ENCODE measurements around the gene STK32C.
A peak's percentile ranks its signal among the peaks of the same experiment; 100 is the strongest.
"Not testable (repeated sequence)": the region's sequence is repeated elsewhere in the genome, so short reads cannot be mapped to it uniquely, and the experiment has no call there.

STK32C gene

DNA sequence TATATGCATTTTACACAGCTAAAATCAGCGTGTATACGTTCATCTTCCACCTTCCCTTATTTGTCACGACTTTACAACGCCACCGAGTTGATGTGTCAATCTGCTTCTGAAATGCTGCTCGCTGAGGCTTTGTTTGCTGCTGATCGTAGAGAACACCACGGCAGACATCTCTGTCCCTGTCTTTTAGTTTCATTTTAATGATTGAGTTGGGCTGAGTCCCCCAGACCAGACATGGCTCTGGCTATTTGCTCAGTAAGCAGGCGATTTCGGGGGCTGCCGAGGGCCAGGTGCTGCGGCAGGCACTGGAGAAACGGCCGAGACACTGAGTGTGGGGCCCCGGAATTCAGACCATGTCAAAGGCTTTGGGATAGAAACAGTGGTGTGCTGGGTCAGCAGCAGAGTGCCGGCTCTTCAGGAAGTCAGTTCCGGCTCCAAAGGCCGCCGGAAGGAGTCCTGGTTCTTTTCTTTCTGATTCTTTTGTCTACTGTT, 29.2 kb upstream of the STK32C start:
- no peak for DNase-seq

DNA sequence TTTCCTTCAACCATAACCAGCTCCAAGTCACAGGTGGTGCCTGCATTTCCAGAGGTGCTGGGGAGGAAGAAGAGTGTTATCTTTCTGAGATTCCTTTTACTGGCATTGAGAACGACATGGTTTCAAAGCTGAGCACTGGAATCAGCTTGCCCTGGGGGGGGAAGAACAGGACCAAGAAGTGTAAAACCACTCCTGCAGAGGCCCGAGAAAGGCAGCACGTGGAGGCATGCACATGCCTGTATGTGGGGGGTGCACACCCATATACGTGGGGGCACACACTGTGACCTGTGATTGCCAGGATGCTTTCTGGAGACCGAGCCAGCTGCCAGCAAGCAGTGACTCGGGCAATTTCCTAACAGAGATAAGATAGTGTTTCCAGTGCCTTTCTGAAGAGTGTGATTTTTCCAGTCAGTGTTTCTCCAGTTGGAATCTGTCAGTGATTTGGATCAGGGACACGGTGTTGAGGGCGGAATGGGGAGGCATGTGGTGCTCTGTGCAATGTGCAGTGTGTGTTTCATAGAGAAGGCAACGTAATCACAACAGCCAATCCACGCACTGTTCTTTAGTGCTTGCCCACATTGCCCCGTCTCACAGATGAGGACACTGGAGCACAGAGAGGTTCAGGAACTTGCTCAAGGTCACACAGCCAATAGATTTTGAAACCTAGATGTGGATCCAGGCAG, 28.5 kb upstream of the STK32C start:
- DNase-seq: no peak

- no peak for DNase-seq
Measured at GRCh38 chr10:132335189-132336063, 27.7 kb upstream of the STK32C start.

GRCh38 chr10:132334631-132335188, 27.0 kb upstream of the STK32C start:
- DNase-seq: no peak

DNA sequence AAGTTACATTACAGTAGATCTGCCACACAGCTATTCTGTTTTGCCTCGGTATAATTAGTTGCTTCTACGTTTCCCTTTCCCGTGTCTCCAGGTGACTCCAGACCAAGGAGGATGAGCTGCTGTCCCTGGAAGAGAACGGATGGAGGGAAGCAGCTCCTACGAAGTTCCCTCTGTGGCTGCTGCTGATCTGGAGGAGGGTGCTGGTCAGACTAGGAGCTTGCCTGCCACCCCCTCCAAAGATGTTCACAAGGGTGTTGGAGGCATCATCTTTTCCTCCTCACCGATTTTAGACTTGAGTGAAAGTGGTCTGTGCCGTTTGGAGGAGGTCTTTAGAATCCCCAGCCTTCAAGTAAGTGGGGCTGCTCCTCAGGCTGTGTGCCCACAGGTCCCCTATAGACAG, 25.6 kb upstream of the STK32C start:
- no peak for DNase-seq

GRCh38 chr10:132332433-132332754, 24.6 kb upstream of the STK32C start:
- no peak for DNase-seq

DNA sequence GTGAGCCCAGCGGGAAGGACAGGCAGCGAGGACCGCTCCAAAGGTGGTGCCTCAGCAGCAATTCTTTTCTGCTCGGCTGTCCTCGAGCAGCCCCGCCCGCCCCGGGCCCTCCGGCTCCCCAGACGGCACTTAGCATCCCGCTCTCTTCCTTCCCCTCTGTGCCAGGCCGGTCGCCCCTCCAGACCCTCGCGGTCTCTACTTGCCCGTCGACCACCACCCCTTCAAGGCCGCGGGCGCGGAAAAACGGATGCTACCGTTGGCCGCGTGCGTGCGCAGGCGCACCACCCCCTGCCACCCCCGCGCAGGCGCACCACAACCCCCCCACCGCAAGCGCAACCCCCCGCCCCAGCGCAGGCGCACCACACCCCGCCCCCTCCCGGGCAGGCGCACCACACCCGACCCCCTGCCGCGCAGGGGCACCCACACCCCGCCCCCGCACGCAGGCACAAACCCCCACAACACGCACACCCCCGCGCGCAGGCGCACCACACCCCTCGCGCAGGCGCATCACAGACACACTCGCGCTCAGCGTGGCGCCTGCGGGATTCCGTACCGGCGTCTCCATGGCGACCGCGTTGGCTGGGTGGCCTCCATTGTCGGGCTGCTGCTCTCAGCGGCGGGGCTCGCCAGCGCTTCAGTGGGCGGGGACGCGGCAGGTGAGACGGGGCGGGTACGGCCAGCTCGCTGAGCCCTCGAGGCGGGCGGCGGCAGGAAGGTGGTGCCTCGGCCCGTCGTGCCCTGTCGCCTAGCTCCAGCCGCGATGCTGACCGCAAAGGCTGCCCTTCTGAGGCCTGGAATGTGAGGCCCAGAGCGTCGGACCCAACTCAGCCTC, 24.1 kb upstream of the STK32C start, which contains the start of gene LRRC27:
LRRC27 (plus strand) TSS at position 593 of the 832 bp plus-strand sequence. CDS start 1,332 bp downstream, outside the sequence.
- peak; percentile 100 for DNase-seq

DNA sequence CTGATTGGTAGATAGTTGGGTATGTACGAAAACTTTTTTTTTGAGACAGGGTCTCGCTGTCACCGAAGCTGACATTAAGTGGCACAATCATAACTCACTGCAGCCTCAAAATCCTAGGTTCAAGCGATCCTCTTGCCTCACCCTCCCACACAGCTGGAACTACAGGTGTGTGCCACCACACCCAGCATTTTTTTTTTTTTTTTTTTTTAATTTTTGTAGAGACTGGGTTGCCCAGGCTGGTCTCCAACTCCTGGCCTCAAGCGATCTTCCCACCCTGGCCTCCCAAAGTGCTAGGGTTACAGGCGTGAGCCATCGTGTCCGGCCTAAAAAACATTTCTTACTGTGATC, 22.7 kb upstream of the STK32C start:
- DNase-seq: no peak

GRCh38 chr10:132329565-132330485, 22.1 kb upstream of the STK32C start:
- DNase-seq: no peak

GRCh38 chr10:132328738-132329137, 21.0 kb upstream of the STK32C start:
- no peak for DNase-seq

- no peak for DNase-seq
Measured at GRCh38 chr10:132328106-132328505, 20.4 kb upstream of the STK32C start.

DNA sequence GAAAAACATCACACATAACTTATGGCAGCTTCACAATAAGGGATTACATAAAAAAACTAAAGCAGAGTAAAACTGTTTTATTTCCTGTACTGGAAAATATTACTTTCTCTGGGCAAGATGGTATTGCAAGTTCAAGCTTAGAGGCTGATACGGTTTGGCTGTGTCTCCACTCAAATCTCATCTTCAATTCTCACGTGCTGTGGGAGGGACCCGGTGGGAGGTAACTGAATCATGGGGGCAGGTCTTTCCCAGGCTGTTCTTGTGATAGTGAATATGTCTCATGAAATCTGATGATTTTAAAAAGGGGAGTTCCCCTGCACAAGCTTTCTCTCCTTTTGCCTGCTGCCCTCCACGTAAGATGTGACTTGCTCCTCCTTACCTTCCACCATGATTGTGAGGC, 19.2 kb upstream of the STK32C start:
- no peak for DNase-seq

DNA sequence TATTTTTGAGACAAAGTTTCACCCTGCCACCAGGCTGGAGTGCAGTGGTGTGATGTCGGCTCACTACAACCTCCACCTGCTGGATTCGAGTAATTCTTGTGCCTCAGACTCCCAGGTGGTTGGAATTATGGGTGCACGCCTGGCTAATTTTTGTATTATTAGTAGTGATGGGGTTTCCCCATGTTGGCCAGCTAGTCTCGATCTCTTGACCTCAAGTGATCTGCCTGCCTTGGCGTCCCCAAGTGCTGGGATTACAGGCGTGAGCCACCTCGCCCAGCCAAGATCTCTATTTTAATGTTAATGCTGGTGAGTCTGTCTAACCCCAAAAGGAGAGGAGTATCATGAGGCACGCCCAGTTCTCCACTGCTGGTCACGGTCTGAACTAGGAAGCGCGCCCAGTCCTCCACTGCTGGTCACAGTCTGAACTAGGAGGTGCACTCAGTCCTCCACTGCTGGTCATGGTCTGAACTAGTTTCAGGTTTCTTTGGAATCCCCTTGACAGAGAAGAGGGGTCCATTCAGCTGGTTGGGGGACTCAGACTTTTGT, 18.7 kb upstream of the STK32C start:
- DNase-seq: no peak

DNA sequence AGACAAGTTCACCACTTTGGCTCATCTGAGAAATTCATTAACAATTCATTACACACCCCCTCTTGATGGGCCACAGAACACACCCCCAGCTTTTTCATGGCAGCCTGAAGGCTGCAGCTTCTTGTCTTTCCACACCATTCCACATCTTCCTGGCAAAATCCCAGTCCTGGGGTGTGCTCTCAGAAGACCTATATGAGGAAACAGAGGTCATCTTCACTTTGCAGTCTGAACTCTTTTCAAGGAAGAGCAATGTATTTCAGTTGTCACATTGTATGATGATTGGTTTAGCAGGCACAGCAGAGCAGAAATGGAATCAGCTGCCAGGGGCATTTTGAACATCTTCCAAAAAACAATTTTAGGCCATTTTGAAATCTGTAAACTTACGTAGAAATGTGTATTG, 16.4 kb upstream of the STK32C start:
- no peak for DNase-seq

- no peak for DNase-seq
Measured at GRCh38 chr10:132322586-132323048, 14.9 kb upstream of the STK32C start.

DNA sequence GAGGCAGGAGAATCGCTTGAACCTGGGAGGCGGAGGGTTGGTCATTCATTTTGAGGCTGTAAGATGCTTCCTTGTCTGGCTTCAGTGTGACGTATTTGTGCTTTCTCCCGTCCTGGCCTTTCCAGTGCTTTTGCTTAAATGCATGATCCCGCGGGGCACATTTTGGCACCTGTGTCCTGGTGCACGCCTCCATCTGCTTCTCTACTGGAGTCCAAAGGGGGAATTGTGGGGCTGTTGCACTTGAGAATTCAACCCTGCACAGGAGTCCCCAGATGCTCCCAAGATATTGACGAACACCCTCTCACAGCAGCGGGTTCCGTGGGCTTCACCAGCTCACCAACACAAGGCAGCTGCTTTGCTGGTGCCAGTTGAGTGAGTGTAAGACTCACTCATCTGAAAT, 14.0 kb upstream of the STK32C start:
- DNase-seq: no peak

- no peak for DNase-seq
Measured at GRCh38 chr10:132320654-132321469, 13.1 kb upstream of the STK32C start.

GRCh38 chr10:132319853-132320653, 12.3 kb upstream of the STK32C start:
- DNase-seq: no peak

- DNase-seq: not testable (repeated sequence)
Measured at GRCh38 chr10:132317477-132317876, 9.7 kb upstream of the STK32C start.

DNA sequence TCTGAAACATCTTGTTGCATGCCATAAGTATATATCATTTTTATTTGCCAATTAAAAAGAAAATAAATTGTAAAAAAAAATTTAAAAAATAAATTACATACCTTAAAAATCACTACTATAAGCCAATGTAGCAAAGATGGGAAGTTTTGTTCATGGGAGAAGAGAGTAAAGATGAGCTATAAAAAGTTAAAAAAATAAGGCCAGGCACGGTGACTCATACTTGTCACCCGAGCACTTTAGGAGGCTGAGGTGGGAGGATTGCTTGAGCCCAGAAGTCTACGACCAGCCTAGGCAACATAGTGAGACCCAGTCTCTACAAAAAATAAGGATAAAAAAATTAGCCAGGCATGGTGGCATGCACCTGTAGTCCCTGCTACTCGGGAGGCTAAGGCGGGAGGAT, 8.4 kb upstream of the STK32C start:
- DNase-seq: no peak

All from central memory CD4-positive, alpha-beta T cell (primary cell).